GM18907 (cell line): ENCODE data around the gene LRRC3B.
"Not testable (repeated sequence)": the region's sequence is repeated elsewhere in the genome, so short reads cannot be mapped to it uniquely, and the experiment has no call there.

Experiments
- ATAC-seq: cut with Tn5 transposase; IDR thresholded peaks from one replicate; pipeline ENCODE4 v1.9.1; 2021; ENCODE audit warnings: mild to moderate bottlenecking, moderate library complexity; ENCODE audit not compliant: unreplicated experiment

LRRC3B gene, protein sequence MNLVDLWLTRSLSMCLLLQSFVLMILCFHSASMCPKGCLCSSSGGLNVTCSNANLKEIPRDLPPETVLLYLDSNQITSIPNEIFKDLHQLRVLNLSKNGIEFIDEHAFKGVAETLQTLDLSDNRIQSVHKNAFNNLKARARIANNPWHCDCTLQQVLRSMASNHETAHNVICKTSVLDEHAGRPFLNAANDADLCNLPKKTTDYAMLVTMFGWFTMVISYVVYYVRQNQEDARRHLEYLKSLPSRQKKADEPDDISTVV

DNA sequence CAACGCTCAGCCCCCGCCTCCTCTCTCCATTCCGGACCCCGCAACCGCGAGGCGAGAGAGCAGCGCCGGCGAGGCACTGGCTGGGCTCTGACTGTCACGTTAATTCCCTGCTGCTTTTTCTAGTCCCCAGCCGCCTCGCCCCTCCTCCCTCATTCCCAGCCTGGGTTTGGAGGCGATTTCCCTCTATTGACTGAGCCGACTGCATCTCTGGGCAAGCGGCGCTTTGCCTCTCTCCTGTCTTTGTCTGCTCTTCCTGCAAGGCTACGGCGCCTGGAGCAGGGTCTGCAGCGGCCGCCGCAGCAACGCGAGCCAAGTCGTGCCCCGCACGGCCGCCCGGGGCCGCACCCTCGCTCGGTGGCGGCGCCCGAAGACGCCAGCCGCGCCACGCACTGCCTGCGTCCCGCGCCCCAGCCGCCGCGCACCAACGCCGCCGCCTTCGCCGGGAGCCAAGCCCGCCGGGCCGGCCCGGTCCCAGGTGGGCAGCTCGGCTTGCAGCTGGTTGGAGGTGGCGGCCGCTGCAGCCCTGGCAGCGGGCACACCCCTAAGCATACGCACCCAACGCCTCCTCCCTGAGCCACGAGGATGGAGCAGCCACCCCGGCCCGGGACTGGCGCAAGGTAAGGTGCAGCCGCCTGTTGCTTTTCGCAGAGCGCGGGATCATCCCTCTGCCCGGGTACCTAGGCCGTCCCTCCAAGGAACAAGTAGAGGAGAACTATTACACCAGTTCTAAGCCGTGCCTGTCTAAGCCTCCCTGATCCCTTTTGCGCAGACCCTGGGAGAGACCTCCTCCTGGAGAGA lies at the start of gene LRRC3B:
TSS of gene LRRC3B (plus strand) at position 152 of the 798 bp plus-strand sequence. CDS start 86,901 bp downstream, outside the sequence.
- peak; percentile 43 for ATAC-seq

DNA sequence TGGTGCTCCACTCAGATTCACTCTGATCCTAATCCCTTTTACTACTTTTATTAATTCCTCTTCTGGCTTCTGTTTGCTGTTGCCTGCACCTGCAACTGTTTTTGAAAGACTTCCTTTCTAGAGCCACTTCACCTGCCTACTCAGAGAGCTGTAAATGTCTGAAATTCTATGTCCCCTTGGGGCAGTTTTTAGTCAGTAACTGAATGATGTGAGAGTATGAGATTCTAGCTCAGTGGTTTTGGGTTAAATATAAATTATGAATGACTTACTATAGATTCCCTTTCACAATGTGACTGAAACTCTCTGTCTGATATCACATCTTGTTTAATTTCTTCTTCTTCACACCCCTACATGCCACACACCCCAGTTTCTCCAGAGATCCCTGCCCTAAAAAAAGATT lies 47.8 kb upstream of the LRRC3B start:
- peak; percentile 70 for ATAC-seq

DNA sequence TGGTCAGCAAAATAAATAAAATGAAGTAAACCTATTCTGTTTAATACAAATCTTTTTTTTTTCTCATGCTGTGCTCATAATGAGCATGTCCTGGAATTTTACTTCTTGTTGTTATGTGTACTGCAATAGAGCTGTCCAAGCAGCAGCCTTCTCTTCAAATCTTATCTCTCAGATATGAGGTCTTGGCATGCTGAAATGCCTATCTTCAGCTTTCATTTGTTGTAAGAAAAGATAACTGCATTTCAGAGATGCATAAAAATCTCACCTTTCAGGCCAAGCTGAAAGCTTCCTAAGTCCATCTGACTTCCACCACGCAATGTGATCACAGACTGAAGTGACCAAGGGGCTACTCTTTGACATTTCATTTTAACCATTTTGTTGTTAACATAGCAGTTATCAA lies 43.5 kb upstream of the LRRC3B start:
- ATAC-seq = no peak

DNA sequence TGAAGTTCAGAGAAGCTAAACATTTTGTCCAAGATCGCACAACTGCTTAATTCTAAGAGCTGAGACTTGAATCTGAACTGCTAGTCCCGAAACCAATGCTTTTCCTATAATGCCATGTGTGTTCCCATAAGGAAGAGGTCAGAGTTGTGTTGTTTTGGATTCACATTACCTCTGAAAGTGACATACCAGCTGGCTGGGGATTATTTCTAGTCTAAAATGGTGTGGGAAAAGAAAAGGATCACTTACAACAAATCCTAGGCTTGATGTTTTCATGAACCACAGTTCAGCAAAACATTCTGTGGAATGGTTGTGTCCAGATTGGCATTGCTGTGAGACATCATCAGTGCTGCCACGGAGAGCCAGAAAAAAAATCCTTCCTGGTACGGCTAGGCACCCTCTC lies 35.0 kb upstream of the LRRC3B start:
- no peak for ATAC-seq

DNA sequence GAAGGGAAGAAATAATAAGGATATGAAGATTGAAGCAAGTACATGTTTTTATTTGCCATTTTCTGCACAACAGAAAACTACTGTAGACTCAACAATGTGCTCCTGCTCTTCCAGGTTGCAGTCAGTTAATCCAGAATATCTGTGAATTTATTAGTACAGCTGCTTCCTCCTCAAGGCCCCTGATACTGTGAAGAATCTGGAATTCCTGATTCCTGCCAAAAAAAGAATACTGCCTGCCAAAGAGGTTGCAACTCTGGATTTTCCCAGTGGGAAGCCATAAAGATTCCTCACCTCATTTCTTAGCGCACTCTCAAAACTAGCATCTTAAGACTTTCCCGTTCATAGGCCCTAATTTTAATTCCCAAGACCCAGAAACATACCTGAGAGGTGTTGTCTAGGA lies 33.6 kb upstream of the LRRC3B start:
- no peak for ATAC-seq

DNA sequence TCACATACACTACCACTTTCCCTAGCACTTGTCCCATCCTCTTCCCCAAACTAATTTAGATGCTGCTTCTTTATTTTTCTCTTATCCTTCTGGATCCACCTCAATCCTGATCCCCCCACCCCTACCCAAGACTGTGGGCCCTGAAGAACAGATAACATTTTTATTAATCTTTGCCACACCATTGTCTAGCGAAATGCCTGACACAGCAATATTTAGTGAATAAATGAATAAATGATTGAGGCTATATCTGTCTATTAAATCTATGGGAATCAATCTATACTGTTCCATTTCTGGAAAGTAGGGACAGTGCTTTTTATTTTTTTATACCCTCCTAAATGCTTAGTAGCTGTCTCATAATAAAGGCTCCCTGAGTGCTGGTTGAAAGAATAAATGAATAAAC lies 32.9 kb upstream of the LRRC3B start:
- ATAC-seq = no peak

DNA sequence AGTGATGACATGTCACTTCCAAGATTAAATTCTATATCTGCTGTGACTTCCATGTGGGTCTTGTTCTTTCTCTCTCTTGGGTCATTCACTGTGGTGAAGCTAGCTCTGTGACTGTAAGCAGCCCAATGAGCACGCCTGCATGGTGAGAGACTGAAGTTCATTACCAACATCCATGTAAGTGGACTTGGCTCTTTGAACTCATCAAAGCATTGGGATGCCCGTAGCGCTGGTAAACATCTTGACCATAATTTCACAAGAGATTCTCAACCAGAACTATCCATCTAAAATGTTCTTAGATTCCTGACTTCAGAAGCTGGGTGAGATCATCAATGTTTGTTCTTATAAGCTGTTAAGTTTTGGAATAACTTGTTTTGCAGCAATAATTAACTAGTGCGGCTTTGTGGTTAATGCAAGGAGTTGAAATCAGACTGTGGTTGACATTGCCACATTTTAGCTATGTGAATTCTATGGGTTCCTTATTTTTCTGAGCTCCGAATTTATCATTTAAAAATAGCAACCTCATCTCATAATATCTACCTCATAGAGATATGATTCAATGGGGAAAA lies 31.6 kb upstream of the LRRC3B start:
- no peak for ATAC-seq

DNA sequence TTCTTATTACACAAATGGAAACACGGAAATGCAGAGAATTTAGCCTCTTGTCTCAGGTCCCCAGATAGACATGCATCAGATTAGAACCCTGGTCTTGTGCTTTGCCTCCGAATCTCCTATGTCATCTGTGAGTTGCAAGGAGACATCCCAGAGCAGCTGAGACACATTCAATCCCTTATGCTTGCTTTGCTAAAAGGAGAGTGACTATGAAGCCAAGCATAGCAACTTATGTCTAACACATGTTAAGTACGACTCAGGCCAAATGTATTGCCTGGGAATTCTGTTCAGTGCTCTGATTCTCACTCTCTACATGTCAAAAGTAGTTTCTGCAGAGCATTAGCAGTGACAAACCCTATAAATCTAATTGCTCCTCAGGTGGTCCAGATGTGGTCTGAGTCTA lies 30.6 kb upstream of the LRRC3B start:
- no peak for ATAC-seq

DNA sequence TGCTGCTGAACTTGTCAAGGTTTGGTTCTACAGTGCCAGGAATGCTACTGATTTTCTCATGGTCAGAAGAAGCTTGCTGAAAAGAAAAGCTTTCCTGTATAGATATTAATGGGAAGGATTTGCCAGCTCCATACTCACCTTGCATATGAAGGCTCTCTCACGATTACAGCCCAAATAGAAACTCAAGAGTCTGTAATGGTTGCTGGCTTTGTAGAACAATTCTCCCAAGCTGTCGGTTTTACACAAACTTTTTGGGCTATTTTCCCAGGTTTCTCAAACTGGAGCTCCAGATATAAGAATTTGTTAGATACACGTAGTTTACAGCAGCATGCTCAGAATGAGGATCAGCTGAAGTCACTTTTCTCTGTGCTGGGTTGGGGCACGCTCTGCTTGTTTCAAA lies 30.1 kb upstream of the LRRC3B start:
- no peak for ATAC-seq

DNA sequence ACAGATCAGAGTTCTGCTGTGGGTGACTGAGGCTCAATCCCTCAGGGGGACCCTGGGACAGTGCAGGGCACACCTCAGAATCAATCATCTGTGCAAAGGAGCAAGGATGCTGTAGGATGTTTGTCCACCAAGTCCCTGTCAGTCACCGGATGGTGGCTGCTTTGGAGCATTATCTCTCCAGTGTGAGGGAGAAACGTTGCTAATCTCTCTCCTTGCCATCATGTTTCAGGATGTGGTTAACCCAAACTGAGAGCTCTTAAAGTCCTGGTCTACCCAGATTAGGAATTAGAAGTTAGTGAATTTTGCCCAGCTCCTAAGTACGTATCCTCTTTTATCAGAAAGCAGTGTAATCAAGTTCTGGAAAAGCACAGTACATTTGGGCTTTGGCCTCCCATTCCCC lies 26.2 kb upstream of the LRRC3B start:
- ATAC-seq = no peak

DNA sequence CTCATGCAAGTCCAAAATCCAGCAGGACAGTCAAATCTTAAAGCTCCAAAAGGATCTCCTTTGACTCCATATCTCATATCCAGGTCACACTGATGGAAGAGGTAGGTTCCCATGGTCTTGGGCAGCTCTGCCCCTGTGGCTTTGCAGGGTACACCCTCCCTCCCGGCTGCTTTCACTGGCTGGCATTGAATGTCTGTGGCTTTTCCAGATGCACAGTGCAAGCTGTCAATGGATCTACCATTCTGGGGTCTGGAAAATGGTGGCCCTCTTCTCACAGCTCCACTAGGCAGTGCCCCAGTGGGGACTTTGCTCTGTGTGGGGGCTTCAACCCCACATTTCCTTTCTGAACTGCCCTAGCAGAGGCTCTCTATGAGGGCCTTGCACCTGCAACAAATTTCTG lies 19.3 kb upstream of the LRRC3B start:
- ATAC-seq = not testable (repeated sequence)

DNA sequence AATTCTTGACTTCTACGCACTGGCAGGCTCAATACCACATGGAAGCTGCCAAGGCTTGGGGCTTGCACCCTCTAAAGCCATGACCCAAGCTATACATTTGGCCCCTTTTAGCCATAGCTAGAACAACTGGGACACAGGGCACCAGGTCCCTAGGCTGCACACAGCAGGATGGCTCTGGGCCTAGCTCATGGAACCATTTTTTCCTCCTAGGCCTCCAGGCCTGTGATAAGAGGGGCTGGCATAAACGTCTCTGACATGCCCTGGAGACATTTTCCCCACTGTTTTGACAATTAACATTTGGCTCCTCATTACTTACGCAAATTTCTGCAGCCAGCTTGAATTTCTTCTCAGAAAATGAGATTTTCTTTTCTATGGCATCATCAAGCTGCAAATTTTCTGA lies 18.8 kb upstream of the LRRC3B start:
- not testable (repeated sequence) for ATAC-seq

DNA sequence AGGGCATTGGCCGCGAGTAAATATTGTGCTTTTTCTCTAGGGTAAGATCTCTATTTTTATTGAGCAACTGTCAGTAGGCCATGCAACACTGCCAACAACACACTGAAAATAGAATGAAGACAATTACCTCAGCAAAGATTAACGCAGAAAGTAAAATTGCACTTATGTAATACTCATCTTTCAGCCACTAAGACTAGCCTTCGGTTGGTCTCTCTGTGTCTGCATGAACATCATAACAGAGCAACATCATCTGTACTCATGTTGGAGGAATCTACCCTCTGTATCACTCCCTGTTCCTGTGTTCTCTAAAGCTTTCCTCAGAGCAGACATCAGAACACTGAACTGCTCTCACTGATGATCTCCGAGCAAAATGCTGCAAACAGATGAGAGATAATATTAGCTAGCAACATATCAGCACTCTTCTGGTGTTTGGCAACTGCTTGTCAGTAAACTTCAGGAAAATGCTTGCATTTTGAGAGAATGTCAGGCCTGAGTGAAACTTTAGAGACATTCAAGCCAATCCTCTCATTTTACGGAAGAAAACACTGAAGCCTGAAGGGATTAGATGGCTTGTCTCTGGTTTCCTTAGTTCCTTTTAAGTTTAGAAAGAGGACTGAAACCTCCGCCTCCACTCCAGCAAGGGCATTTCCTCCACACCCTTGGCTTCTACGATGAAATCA lies 8.4 kb upstream of the LRRC3B start:
- ATAC-seq = no peak

DNA sequence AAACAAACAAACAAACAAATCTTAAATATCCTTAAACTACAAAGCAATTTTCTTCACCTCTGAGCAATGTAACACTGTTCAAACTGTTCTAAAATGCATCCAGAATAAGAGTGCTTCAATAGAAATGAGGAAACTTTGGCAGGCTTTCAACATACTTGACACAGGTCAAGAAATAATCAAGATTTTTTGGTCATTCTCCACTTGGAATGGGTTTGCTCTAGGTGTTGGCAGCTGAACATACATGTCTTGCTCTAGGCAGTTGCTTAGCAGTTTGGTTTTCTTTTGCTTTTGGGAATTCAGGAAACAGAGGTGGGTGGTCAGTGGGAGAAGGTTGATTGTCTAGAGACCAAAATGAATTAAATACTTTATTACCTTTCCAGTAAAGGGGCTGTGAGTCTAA lies 1.4 kb upstream of the LRRC3B start:
- ATAC-seq = no peak

DNA sequence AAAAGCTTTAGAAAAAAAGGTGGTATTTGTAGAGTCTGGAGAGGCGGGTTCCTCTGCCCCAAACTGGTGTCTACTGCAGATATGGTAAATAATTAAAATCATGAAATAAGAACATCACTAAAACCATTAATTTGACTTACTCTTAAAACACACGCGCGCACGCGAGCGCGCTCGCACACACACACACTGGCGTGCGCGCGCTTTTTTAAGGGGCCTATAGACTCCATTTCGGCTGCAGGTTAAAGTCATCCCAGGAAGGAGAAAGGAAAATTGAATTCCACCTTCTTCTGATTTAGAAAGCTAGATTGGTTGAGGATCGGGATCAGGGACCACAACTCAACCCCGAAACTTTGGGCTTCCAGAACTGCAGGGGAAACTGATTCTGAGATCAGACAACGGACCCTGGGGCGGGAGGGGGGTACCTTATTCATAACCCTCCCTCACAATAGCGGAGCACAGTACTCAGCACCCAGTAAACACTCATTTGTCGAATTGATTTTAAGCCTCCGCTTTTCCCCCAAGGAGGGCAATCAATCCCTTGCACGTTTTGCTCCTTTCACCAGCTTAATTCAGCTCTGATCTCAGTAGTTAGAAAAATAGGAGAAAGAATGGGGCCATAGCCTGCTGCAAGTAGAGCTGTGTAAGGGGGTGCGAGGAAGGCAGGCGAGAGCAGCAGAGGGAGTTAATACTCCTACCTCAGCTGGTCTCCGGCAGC lies 509 bp upstream of the LRRC3B start:
- no peak for ATAC-seq

DNA sequence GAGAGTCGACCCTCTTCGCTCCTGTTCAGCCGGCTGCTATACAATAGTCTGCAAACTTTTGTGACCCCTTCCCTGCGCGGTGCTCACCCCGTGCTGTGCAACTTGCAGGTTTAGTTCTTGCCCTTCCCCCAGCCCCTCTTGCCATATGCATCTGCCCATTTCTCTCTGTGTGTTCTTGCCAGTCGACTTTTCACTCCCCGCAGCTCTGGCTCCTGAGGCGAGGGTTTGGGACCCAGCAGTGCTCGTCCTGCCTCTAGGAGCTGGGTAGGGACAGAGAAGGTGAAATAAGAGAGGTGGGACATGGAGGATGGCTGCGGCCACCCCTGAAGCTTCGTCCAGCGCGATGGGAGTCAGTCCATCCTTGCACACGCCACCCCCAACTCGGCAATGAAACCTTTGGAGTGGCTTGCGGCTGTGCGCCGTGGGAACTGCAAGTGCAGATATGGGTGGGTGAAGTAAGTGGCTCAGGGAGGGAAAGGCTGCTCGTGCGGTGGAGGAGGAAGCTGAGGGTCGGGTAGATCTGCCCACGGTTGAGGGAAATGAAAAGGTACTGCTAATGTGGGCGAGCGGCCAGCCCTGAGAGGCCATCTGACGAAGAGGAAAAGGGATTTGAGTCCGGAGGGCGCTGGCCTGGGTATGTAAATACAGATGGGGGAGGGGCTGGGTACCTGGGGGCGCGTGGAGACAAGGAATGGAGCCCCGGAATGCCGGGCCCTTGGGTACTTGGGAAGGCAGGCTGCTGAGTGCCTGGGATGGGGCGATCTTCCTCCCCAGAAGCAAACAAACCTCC lies 1.0 kb downstream of the LRRC3B start:
- ATAC-seq = no peak

DNA sequence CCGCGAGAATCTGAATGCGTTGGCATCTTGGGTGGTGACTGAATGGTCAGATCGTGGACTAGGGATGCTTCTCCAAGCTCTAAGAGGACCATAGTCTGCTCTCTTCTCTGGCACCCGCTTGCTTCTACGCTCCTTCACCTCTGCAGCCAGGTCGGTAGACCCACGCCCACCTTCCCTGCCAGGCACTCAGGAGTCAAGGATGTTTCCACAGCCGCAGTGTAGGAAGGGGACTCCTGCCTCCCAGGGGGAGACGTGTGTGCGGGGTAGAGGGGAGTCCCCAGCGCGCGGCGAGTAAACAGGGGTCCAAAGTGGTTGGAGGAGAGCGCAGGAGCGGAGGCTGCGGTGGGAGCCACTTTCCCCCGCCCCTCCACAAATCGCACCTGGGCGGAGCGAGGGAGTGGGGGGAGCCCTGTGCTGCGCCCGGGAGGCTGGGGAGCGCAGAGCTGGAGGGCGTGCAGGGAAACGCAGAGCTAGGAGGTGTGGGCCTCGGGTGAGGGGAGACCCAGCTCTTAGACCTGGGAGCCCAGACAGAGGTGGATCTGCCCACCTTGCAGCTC lies 1.7 kb downstream of the LRRC3B start:
- no peak for ATAC-seq

DNA sequence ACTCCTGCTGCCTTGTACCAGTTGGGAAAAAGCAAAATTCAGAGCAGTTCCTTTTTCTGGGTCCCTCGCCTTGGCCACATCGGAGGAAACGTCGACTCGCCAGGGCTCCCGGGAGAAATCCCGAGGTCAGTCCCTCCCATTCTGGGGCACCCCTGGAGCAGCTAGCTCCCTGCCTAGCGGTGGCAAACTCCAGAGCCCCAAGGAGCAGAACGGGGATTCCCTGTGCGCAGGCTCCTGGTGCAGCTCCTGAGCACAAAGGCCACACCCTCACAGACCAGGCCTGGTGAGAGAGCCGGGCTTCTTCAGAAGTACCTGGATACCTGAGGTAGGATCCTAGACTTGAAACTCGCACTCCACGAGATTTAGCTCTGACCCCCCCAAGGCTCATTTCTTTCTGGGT lies 2.6 kb downstream of the LRRC3B start:
- no peak for ATAC-seq

DNA sequence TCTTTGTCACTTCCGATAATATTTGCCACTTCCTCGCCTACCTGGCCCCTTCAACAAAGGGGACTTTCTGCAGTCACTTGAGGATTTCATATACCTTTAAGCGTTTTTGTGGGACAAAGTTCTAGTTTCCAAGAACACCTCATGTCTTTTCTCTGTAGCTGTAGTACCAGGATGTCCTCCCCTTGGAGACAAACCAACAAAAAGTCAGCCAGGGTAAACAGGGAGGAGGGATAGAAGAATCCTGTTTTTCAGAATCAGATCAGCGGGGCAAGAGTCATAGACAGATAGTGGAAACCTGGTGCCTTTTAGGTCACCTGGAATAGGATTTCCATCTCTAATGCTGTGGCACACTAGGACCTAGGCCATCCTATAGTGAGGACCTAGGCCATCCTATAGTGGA lies 4.5 kb downstream of the LRRC3B start:
- no peak for ATAC-seq

DNA sequence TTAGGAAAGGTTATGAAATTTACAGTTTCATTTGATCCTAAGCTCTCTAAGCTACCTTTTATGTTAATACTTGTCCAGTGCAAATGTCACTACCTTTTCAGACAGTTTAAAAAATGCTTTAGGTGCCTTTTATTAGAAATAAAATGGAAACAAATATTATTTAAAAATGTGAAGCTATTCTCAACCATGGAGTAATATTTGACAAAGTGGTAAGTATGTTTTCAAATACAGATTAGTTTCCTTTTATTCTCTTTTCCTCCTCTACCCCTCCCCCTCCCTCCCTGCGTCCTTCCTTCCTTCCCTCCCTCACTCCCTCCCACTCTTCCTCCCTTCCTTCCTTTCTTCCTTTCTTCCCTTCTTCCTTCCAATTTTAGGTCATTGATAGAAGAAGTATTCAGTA lies 6.3 kb downstream of the LRRC3B start:
- no peak for ATAC-seq
